ENCODE measurements around the gene LOC101059915.
"Not testable (repeated sequence)": the region's sequence is repeated elsewhere in the genome, so short reads cannot be mapped to it uniquely, and the experiment has no call there.

Gene LOC101059915

DNA sequence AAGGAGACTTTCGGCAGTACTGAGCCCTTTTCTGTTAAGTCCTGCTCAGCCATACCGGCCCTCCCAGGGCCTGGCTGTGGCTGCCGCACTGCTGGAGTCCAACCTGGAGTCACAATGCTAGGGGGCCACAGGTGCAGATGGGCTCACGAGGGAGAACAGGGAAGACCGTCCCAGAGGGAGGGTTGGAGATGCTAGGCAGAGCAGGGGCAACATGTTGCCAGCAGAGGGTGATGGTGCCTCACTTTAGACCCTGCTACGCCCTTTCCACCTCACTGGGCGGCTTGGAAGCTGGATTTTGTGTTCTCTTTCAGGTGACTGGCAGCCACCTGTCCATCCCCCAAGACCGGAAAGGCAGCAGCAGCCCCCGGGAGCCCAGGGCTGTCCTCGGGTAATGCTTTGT, 2.6 kb downstream of the LOC101059915 start:
- H3K9ac ChIP-seq (ENCODE audit: control insufficient read depth, insufficient read depth, low read length); H3K27me3 ChIP-seq (replicated peaks in 1 of 2; ENCODE audit: control insufficient read depth in 2 of 2, insufficient read depth in 2 of 2, low read length in 1 of 2); BruUV-seq (replicated peaks); H3K27ac ChIP-seq (ENCODE audit: control insufficient read depth, insufficient read depth); POLR2A ChIA-PET; H4K20me1 ChIP-seq (ENCODE audit: control insufficient read depth, insufficient read depth); H3K4me1 ChIP-seq (ENCODE audit: control insufficient read depth, insufficient read depth, low read length); DNase-seq (ENCODE audit: low read depth, low spot score); H3K4me3 ChIP-seq; H3K79me2 ChIP-seq (ENCODE audit: control insufficient read depth, insufficient read depth, low read length); H2AFZ ChIP-seq (ENCODE audit: control insufficient read depth, low read depth, low read length); H3K9me3 ChIP-seq (replicated peaks; ENCODE audit: control insufficient read depth, insufficient read depth, low read length); H3K4me2 ChIP-seq (ENCODE audit: control insufficient read depth, insufficient read depth); H3K36me3 ChIP-seq (ENCODE audit: control insufficient read depth in 2 of 2, insufficient read depth in 2 of 2, low read length in 1 of 2): not testable (repeated sequence)
- intact Hi-C loops (cut with micrococcal nuclease; ENCODE audit: unreplicated experiment) = loop anchor here (1.0 kb wide), 1 partner anchor 189 kb away; no protein-coding TSS in a partner anchor
- RAD21 ChIA-PET (ENCODE audit: unreplicated experiment) = interaction anchor here (0.7 kb wide), 1 partner anchor 189 kb away, joined by 5 read pairs; no protein-coding TSS in a partner anchor
- 15% methylated on average over 10 of the region's 10 CpGs for WGBS (ENCODE audit: insufficient coverage, insufficient replicate concordance, low lambda C conversion rate, missing lambda C conversion rate)
- in situ Hi-C loops (cut with MboI) = loop anchor here (25.0 kb wide), 2 partner anchors 192 to 883 kb away; no protein-coding TSS in a partner anchor
- FAIRE-seq (peak; percentile 47), ATAC-seq (peak; percentile 88)
- CTCF ChIA-PET = interaction anchor here (0.9 kb wide), 1 partner anchor 194 kb away, joined by 3 read pairs; no protein-coding TSS in a partner anchor
- peak; percentile 32; the same call in 1 of the 2 replicates for TF ChIP-seq SMC3 (IDR thresholded peaks at IDR 0.05; ENCODE audit: borderline replicate concordance, low read length)
- TF ChIP-seq RAD21 (IDR thresholded peaks at IDR 0.05; ENCODE audit: insufficient read depth, low read depth, low read length) = peak; percentile 48
- TF ChIP-seq, protein P1, sequence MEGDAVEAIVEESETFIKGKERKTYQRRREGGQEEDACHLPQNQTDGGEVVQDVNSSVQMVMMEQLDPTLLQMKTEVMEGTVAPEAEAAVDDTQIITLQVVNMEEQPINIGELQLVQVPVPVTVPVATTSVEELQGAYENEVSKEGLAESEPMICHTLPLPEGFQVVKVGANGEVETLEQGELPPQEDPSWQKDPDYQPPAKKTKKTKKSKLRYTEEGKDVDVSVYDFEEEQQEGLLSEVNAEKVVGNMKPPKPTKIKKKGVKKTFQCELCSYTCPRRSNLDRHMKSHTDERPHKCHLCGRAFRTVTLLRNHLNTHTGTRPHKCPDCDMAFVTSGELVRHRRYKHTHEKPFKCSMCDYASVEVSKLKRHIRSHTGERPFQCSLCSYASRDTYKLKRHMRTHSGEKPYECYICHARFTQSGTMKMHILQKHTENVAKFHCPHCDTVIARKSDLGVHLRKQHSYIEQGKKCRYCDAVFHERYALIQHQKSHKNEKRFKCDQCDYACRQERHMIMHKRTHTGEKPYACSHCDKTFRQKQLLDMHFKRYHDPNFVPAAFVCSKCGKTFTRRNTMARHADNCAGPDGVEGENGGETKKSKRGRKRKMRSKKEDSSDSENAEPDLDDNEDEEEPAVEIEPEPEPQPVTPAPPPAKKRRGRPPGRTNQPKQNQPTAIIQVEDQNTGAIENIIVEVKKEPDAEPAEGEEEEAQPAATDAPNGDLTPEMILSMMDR (IDR thresholded peaks at IDR 0.05 in 2 of 3, conservative IDR thresholded peaks at IDR 0.05 in 1 of 3; ENCODE audit: control insufficient read depth in 2 of 3, extremely low read depth in 1 of 3, insufficient read depth in 1 of 3, low read depth in 3 of 3, low read length in 3 of 3) = peak; percentile 34 to 48 (median 36); a peak in 4 of 6 replicates
- SMC1A ChIA-PET (ENCODE audit: uncharacterized antibody, unreplicated experiment) = interaction anchor here (0.7 to 2.4 kb wide), 2 partner anchors 190 to 329 kb away, joined by 3 to 7 read pairs; no protein-coding TSS in a partner anchor
